Caco-2 (cell line): ENCODE data around the gene TBXAS1. TPM values are rescaled to one million over a fixed set of nuclear protein-coding genes. Genes with fewer than 3 reads are reported as not detected.

ENCODE experiments used
- BruUV-seq: library from RNA; stranded (reverse); fragments of 400-500 nt; replicated peaks from 2 replicates; lab custom pipeline; 2021; lab: Mats Ljungman, UMichigan
- CTCF ChIA-PET: fragments of 300-600 bp; sonication (Branson Sonifier 250); formaldehyde crosslinking; loops from one replicate; lab custom pipeline; 2022; ENCODE audit warnings: antibody characterized with exemption; lab: Charles Lee
- POLR2A ChIA-PET: fragments of 300-600 bp; sonication (Branson Sonifier 250); formaldehyde crosslinking; loops from one replicate; lab custom pipeline; 2022; ENCODE audit warnings: antibody characterized with exemption; lab: Charles Lee
- DNase-seq, 2 experiments: peaks; one replicate each; pipeline versions ENCODE4 v3.0.0 to v3.0.0-alpha.2; 2020 to 2022
- H3K27me3 ChIP-seq: replicated peaks from 2 replicates; pipeline ENCODE4 v1.6.0; 2011; ENCODE audit warnings: low read length; ENCODE audit not compliant: control insufficient read depth, insufficient read depth
- H3K36me3 ChIP-seq: 2 replicates; pipeline ENCODE4 v1.5.1; 2011; ENCODE audit warnings: low read length; ENCODE audit not compliant: control insufficient read depth, insufficient read depth
- H3K4me1 ChIP-seq: fragments of 250-450 bp; sonication (Bioruptor Pico); 2 replicates; pipeline ENCODE4 v1.5.1; 2020; ENCODE audit warnings: mild to moderate bottlenecking
- H3K4me3 ChIP-seq: 2 replicates; pipeline ENCODE4 v1.5.1; 2011; ENCODE audit warnings: low read depth, mild to moderate bottlenecking, control low read depth, low read length
- H3K9me3 ChIP-seq: fragments of 250-450 bp; sonication (Bioruptor Pico); 2 replicates; pipeline ENCODE4 v1.5.1; 2020; ENCODE audit warnings: mild to moderate bottlenecking, moderate library complexity
- H3K27ac Mint-ChIP-seq: one replicate; pipeline ENCODE4 v1.8.0; 2022; ENCODE audit warnings: mixed read lengths; ENCODE audit not compliant: unreplicated experiment
- H3K27me3 Mint-ChIP-seq: one replicate; pipeline ENCODE4 v1.8.0; 2022; ENCODE audit warnings: mixed read lengths; ENCODE audit not compliant: insufficient read depth, unreplicated experiment
- H3K36me3 Mint-ChIP-seq: one replicate; pipeline ENCODE4 v1.8.0; 2022; ENCODE audit warnings: mild to moderate bottlenecking, mixed read lengths; ENCODE audit not compliant: insufficient read depth, unreplicated experiment
- H3K4me1 Mint-ChIP-seq: one replicate; pipeline ENCODE4 v1.8.0; 2022; ENCODE audit warnings: low read depth, mixed read lengths; ENCODE audit not compliant: unreplicated experiment
- H3K4me3 Mint-ChIP-seq: one replicate; pipeline ENCODE4 v1.8.0; 2022; ENCODE audit warnings: mild to moderate bottlenecking, moderate library complexity, mixed read lengths; ENCODE audit not compliant: unreplicated experiment
- H3K9me3 Mint-ChIP-seq: one replicate; pipeline ENCODE4 v1.8.0; 2022; ENCODE audit warnings: mixed read lengths; ENCODE audit not compliant: unreplicated experiment
- CTCF ChIP-seq, 2 experiments: fragments of 200-600 bp in 1 of 2; IDR thresholded peaks; 1 replicate in 1 of 2; 2 replicates in 1 of 2; pipeline versions ENCODE4 v1.5.1 to v1.8.0; 2011 to 2022; ENCODE audit warnings: antibody characterized with exemption in 1 of 2, control low read depth in 1 of 2, inconsistent platforms in 1 of 2, low read depth in 1 of 2, low read length in 1 of 2, mild to moderate bottlenecking in 1 of 2, moderate library complexity in 1 of 2; ENCODE audit not compliant: insufficient read depth in 1 of 2, severe bottlenecking in 1 of 2, unreplicated experiment in 1 of 2
- intact Hi-C: fragments of 100-400 bp; cut with micrococcal nuclease; formaldehyde crosslinking; loops from one replicate; pipeline ENCODE4 v1.10.0; 2022; ENCODE audit not compliant: unreplicated experiment
- total RNA-seq: library from RNA; stranded (reverse); gene quantifications from 2 replicates; pipeline ENCODE4 v1.2.3, GENCODE V29; 2022

The TBXAS1 gene
- total RNA-seq, 1 experiment from 2014 or later, result 1.6 TPM

- TF ChIP-seq CTCF (IDR thresholded peaks at IDR 0.05; ENCODE audit: insufficient read depth in 1 of 2, low read depth in 1 of 2, low read length in 1 of 2, severe bottlenecking in 1 of 2, unreplicated experiment in 1 of 2), result no peak
- no TSS peak for BruUV-seq
- H3K9me3 Mint-ChIP-seq, result no peaks in the 10 kb centered on the region
- H3K27me3 Mint-ChIP-seq, result no peaks in the 10 kb centered on the region
- no peaks in the 10 kb centered on the region for H3K4me1 ChIP-seq
- H3K4me1 Mint-ChIP-seq, result peaks cover 8% of the 10 kb centered on the region
- ChIA-PET POLR2A (interaction anchor here (0.7 kb wide), 1 partner anchor 120 kb away, joined by 3 read pairs; the partner anchor contains the start of gene KDM7A), CTCF (no interaction called here)
- no peak overlapping the region for H3K27ac Mint-ChIP-seq
- intact Hi-C loops, result no loop called here
- H3K4me3 Mint-ChIP-seq, result no peak overlapping the region
- DNase-seq, result no peak
- no peaks in the 10 kb centered on the region for H3K27me3 ChIP-seq
- H3K36me3 ChIP-seq, result no peaks in the 10 kb centered on the region
- no peak overlapping the region for H3K4me3 ChIP-seq
- peaks cover 4% of the 10 kb centered on the region for H3K36me3 Mint-ChIP-seq
- no peaks in the 10 kb centered on the region for H3K9me3 ChIP-seq
These were observed 228.1 kb downstream of the TBXAS1 start for GRCh38 chr7:140057143-140057535.

GRCh38 chr7:140058517-140058916 lies 229.5 kb downstream of the TBXAS1 start:
- intact Hi-C loops, result no loop called here
- TF ChIP-seq CTCF (IDR thresholded peaks at IDR 0.05; ENCODE audit: insufficient read depth in 1 of 2, low read depth in 1 of 2, low read length in 1 of 2, severe bottlenecking in 1 of 2, unreplicated experiment in 1 of 2), result no peak
- H3K27me3 ChIP-seq, result no peaks in the 10 kb centered on the region
- POLR2A ChIA-PET, result no interaction called here
- H3K4me1 Mint-ChIP-seq, result peaks cover 8% of the 10 kb centered on the region
- H3K4me3 ChIP-seq, result no peak overlapping the region
- H3K9me3 Mint-ChIP-seq, result no peaks in the 10 kb centered on the region
- no peaks in the 10 kb centered on the region for H3K36me3 Mint-ChIP-seq
- no peaks in the 10 kb centered on the region for H3K27me3 Mint-ChIP-seq
- no TSS peak for BruUV-seq
- no peak overlapping the region for H3K27ac Mint-ChIP-seq
- no peaks in the 10 kb centered on the region for H3K4me1 ChIP-seq
- H3K9me3 ChIP-seq, result no peaks in the 10 kb centered on the region
- no peak for DNase-seq
- CTCF ChIA-PET, result no interaction called here
- no peaks in the 10 kb centered on the region for H3K36me3 ChIP-seq
- H3K4me3 Mint-ChIP-seq, result no peak overlapping the region

GRCh38 chr7:140059273-140060242 lies 230.5 kb downstream of the TBXAS1 start:
- no TSS peak for BruUV-seq
- DNase-seq, result no peak
- Mint-ChIP-seq H3K27me3 (no peaks in the 10 kb centered on the region), H3K4me3 (no peak overlapping the region), H3K4me1 (peaks cover 15% of the 10 kb centered on the region), H3K27ac (no peak overlapping the region), H3K36me3 (peaks cover 6% of the 10 kb centered on the region), H3K9me3 (no peaks in the 10 kb centered on the region)
- ChIA-PET CTCF (no interaction called here), POLR2A (no interaction called here)
- H3K4me3 ChIP-seq, result no peak overlapping the region
- intact Hi-C loops, result no loop called here
- H3K4me1 ChIP-seq, result no peaks in the 10 kb centered on the region
- no peaks in the 10 kb centered on the region for H3K36me3 ChIP-seq
- H3K9me3 ChIP-seq, result no peaks in the 10 kb centered on the region
- TF ChIP-seq CTCF (IDR thresholded peaks at IDR 0.05; ENCODE audit: insufficient read depth in 1 of 2, low read depth in 1 of 2, low read length in 1 of 2, severe bottlenecking in 1 of 2, unreplicated experiment in 1 of 2), result no peak
- no peaks in the 10 kb centered on the region for H3K27me3 ChIP-seq
